Osteoblast (primary cell): ENCODE results near the gene MAOA. TPM values are rescaled to one million over a fixed set of nuclear protein-coding genes. Genes with fewer than 3 reads are reported as not detected.

Experiments used
- DNase-seq: peaks from one replicate; pipeline ENCODE4 v3.0.0; 2011; ENCODE audit warnings: low spot score, mixed read lengths; ENCODE audit not compliant: insufficient read length; ENCODE audit errors: missing footprints
- H2AFZ ChIP-seq: 2 replicates; pipeline ENCODE4 v1.6.0; 2011; ENCODE audit warnings: mild to moderate bottlenecking, low read length
- H3K27ac ChIP-seq: 2 replicates; pipeline ENCODE4 v1.5.1; 2011; ENCODE audit warnings: mild to moderate bottlenecking, low read depth, low read length, moderate library complexity
- H3K27me3 ChIP-seq: 2 replicates; pipeline ENCODE4 v1.6.0; 2012; ENCODE audit warnings: mild to moderate bottlenecking, control low read depth, inconsistent platforms, low read length, moderate library complexity; ENCODE audit not compliant: insufficient read depth
- H3K36me3 ChIP-seq: 2 replicates; pipeline ENCODE4 v1.5.1; 2011; ENCODE audit warnings: mild to moderate bottlenecking, low read length, control low read depth, moderate library complexity; ENCODE audit not compliant: insufficient read depth
- H3K4me1 ChIP-seq: 2 replicates; pipeline ENCODE4 v1.5.1; 2011; ENCODE audit warnings: mild to moderate bottlenecking, low read length, control low read depth, moderate library complexity; ENCODE audit not compliant: insufficient read depth
- H3K4me2 ChIP-seq: 2 replicates; pipeline ENCODE4 v1.6.0; 2011; ENCODE audit warnings: mild to moderate bottlenecking, low read length; ENCODE audit not compliant: insufficient read depth
- H3K4me3 ChIP-seq: fragments of 200-600 bp; sonication (generic); 3 replicates; pipeline ENCODE4 v1.5.1; 2012; ENCODE audit warnings: mild to moderate bottlenecking, low read length, inconsistent platforms; ENCODE audit not compliant: insufficient read depth
- H3K79me2 ChIP-seq: 2 replicates; pipeline ENCODE4 v1.6.0; 2012; ENCODE audit warnings: mild to moderate bottlenecking, low read length, control low read depth, inconsistent platforms; ENCODE audit not compliant: insufficient read depth
- H3K9me3 ChIP-seq: 2 replicates; pipeline ENCODE4 v1.5.1; 2011; ENCODE audit warnings: low read depth, low read length, control low read depth
- H4K20me1 ChIP-seq: 2 replicates; pipeline ENCODE4 v1.6.0; 2012; ENCODE audit warnings: mild to moderate bottlenecking, low read length, control low read depth; ENCODE audit not compliant: insufficient read depth
- total RNA-seq: library from RNA; depleted of rRNA; stranded (reverse); fragments of >200 nt; gene quantifications from 2 replicates; pipeline ENCODE4 v1.2.3, GENCODE V29; 2012
- TF ChIP-seq, protein P1 (sequence below): IDR thresholded peaks from 2 replicates; pipeline ENCODE4 v1.5.1; 2011; ENCODE audit warnings: mild to moderate bottlenecking, low read depth, low read length, moderate library complexity; ENCODE audit errors: extremely low read depth

The MAOA gene
- total RNA-seq, 1 donor = 5.8 TPM

DNA sequence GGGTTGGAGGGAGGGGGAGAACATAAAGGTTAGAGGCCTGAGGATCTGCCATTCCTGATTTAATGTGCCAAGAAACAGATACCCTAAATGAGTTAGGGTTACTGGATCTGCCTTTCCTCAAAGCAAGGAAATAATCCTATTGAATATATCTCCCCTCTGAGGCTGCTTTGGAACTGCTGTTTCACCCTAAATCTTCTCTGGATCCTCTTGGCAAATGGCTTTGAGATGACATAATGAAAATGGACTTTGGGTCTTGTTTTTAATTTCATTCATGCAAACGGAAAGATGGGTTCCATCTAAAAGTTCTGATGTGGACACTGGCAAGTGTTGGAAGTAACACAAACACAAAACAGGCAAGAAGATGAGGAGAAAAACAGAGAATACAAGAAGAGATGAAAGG is 23.0 kb upstream of the MAOA start:
- Histone ChIP-seq H3K4me3 (no peak overlapping the region), H3K4me1 (no peaks in the 10 kb centered on the region), H3K9me3 (no peaks in the 10 kb centered on the region), H3K36me3 (no peaks in the 10 kb centered on the region), H2AFZ (no peak overlapping the region), H3K27me3 (peaks cover 4% of the 10 kb centered on the region), H3K27ac (no peak overlapping the region), H4K20me1 (no peaks in the 10 kb centered on the region), H3K79me2 (no peaks in the 10 kb centered on the region), H3K4me2 (no peak overlapping the region)
- TF ChIP-seq, protein P1, sequence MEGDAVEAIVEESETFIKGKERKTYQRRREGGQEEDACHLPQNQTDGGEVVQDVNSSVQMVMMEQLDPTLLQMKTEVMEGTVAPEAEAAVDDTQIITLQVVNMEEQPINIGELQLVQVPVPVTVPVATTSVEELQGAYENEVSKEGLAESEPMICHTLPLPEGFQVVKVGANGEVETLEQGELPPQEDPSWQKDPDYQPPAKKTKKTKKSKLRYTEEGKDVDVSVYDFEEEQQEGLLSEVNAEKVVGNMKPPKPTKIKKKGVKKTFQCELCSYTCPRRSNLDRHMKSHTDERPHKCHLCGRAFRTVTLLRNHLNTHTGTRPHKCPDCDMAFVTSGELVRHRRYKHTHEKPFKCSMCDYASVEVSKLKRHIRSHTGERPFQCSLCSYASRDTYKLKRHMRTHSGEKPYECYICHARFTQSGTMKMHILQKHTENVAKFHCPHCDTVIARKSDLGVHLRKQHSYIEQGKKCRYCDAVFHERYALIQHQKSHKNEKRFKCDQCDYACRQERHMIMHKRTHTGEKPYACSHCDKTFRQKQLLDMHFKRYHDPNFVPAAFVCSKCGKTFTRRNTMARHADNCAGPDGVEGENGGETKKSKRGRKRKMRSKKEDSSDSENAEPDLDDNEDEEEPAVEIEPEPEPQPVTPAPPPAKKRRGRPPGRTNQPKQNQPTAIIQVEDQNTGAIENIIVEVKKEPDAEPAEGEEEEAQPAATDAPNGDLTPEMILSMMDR = no peak
- no peak for DNase-seq

DNA sequence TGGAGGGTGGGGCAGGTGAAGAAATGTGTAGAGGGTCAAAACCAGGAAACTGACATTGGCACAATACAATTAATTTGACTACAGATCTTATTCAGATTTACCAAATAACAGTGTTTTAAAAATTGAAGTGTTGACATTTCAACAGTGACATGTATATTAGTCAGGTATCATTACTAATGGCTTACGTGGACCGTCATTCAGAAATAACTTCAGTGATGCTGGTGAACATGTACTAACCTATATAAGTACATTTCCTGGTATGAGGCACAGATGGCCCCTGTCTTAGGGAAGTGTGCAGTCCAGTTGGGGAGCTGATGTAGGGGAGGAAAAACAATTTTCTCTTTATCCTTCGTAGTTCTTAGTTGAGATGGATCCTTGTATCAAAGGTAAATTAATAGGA is 22.3 kb upstream of the MAOA start:
- Histone ChIP-seq H3K36me3 (no peaks in the 10 kb centered on the region), H3K79me2 (no peaks in the 10 kb centered on the region), H3K27ac (no peak overlapping the region), H3K27me3 (peaks cover 7% of the 10 kb centered on the region), H3K4me1 (no peaks in the 10 kb centered on the region), H3K9me3 (no peaks in the 10 kb centered on the region), H4K20me1 (no peaks in the 10 kb centered on the region), H2AFZ (no peak overlapping the region), H3K4me2 (no peak overlapping the region), H3K4me3 (no peak overlapping the region)
- TF ChIP-seq, protein P1 = no peak
- DNase-seq = no peak

DNA sequence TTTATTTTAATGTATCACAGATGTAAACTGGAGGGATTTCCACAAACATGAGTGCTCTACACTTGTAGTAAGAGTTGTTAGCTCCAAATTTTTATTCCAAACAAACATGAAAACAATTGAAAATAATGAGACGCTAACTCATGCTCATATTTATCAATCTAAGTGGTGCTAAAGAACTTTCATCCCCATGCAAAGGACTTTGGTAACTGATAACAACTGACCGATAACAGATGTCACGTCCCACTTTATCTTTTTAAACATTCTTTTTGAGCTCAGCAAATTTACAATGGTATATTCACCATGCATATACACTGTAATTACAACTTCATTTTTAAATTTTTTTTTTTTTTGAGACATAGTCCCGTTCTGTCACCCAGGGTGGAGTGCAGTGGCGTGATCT is 15.6 kb upstream of the MAOA start:
- DNase-seq = no peak
- no peaks in the 10 kb centered on the region for H3K36me3 ChIP-seq
- no peak overlapping the region for H3K27ac ChIP-seq
- H2AFZ ChIP-seq = no peak overlapping the region
- no peak overlapping the region for H3K4me3 ChIP-seq
- H3K4me1 ChIP-seq = peaks cover 9% of the 10 kb centered on the region
- TF ChIP-seq, protein P1 = no peak
- no peak overlapping the region for H3K4me2 ChIP-seq
- H4K20me1 ChIP-seq = no peaks in the 10 kb centered on the region
- H3K79me2 ChIP-seq = no peaks in the 10 kb centered on the region
- peaks cover 7% of the 10 kb centered on the region for H3K27me3 ChIP-seq
- no peaks in the 10 kb centered on the region for H3K9me3 ChIP-seq

DNA sequence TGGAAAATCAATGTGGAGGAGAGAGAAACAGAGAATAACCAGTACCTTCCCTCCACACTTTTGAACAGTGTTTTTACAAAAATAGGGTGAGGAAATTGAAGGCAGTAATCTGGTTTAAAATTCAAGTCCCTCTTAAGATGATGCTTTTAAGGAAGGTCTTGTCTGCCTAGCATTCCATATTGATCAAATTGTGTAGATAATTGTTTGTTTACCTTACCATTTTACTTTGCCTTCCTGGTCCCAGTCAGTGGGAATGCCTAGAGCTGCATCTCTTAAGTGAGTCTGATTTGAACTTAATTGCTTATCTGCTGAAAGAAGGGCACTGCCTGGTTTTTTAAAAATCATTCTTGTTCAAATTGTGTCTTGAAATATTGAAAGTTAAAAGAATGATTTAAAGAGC is 14.4 kb upstream of the MAOA start:
- Histone ChIP-seq H3K79me2 (no peaks in the 10 kb centered on the region), H2AFZ (no peak overlapping the region), H3K4me1 (peaks cover 9% of the 10 kb centered on the region), H3K36me3 (no peaks in the 10 kb centered on the region), H3K9me3 (no peaks in the 10 kb centered on the region), H3K27ac (no peak overlapping the region), H3K27me3 (peaks cover 6% of the 10 kb centered on the region), H3K4me3 (no peak overlapping the region), H4K20me1 (no peaks in the 10 kb centered on the region), H3K4me2 (no peak overlapping the region)
- DNase-seq = no peak
- TF ChIP-seq, protein P1 = no peak
